ENCODE results near the gene CSRP1. TPM values are rescaled to one million over a fixed set of nuclear protein-coding genes. Genes with fewer than 3 reads are reported as not detected.

The CSRP1 gene
- total and polyA plus RNA-seq, 2 of the 13 experiments (the other 11 are each of a cell fraction or from before 2014, with no cell fraction given), result 17.7 to 68.9 TPM

DNA sequence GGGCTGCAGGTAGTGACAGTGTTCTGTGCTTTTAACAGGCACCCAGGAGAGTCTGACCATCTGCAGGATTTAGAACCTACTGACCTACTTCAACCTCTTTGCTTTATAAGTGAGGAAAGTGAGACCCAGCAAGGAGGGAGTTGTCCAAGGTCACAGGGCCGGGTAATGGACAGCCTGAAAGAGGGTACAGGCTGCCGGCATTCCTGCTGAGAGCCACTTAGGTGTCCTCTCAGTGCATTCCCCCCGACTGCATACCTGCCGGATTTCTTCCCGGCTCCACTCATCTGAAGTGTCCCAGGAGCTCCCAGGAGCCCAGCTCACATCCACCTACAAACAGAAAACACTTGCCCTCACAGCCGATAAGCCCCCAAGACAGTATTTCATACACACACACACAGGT lies 51.8 kb downstream of the CSRP1 start:
- H3K4me2 ChIP-seq (ENCODE audit: low read depth, low read length), result no peak overlapping the region
- BruUV-seq (replicated peaks), result no TSS peak
- no peak for ATAC-seq

More for the DNA sequence above, 51.8 kb downstream of the CSRP1 start:
- Histone ChIP-seq H3K9me3 (ENCODE audit: low read length) (no peaks in the 10 kb centered on the region), H3K4me1 (ENCODE audit: insufficient read depth, low read length) (peaks cover 17% of the 10 kb centered on the region), H3K27me3 (ENCODE audit: control insufficient read depth in 1 of 2, insufficient read depth in 2 of 2, low read length in 2 of 2) (peaks cover 3 to 35% of the 10 kb centered on the region in 2 experiments; a peak in 4 of 5 replicates), H3K9ac (ENCODE audit: insufficient read depth, low read depth, low read length) (no peak overlapping the region), H3K79me2 (ENCODE audit: insufficient read depth, low read length) (no peaks in the 10 kb centered on the region), H3K27ac (ENCODE audit: extremely low read length, insufficient read depth, low read length) (no peak overlapping the region), H2AFZ (ENCODE audit: low read length) (no peak overlapping the region), H3K4me3 (replicated peaks in 1 of 3; ENCODE audit: insufficient read depth in 1 of 3, low read depth in 2 of 3, low read length in 3 of 3) (no peak overlapping the region), H4K20me1 (ENCODE audit: insufficient read depth, low read length) (no peaks in the 10 kb centered on the region), H3K36me3 (replicated peaks in 1 of 2; ENCODE audit: control insufficient read depth in 1 of 2, insufficient read depth in 2 of 2, low read length in 2 of 2) (no peaks in the 10 kb centered on the region)
- DNase-seq (ENCODE audit: low spot score) (no peak), FAIRE-seq (no peak)
- CTCF ChIA-PET (ENCODE audit: low intra/inter-chr PET ratio, low total read pairs), result no interaction called here
- in situ Hi-C loops (cut with HindIII; ENCODE audit: extremely low pct_ligation_motif_present, low pct_unique_long_range_greater_than_20kb), result no loop called here
- POLR2A ChIA-PET, result no interaction called here
- TF ChIP-seq HES4 (CRISPR knock-in tag; IDR thresholded peaks at IDR 0.05; ENCODE audit: borderline replicate concordance) (no peak), RAD51 (IDR thresholded peaks at IDR 0.05; ENCODE audit: borderline replicate concordance) (no peak), ZNF329 (CRISPR knock-in tag; IDR thresholded peaks at IDR 0.05; ENCODE audit: low read depth) (no peak), CHD4 (IDR thresholded peaks at IDR 0.05; ENCODE audit: borderline replicate concordance, low read length) (no peak), ZNF501 (CRISPR knock-in tag; IDR thresholded peaks at IDR 0.05) (no peak), ZFP37 (CRISPR knock-in tag; IDR thresholded peaks at IDR 0.05; ENCODE audit: borderline replicate concordance) (no peak), ARHGAP35 (CRISPR knock-in tag; IDR thresholded peaks at IDR 0.05; ENCODE audit: borderline replicate concordance) (no peak), CREM (IDR thresholded peaks at IDR 0.05) (no peak), CREM (CRISPR knock-in tag; IDR thresholded peaks at IDR 0.05) (no peak), THAP11 (CRISPR knock-in tag; IDR thresholded peaks at IDR 0.05) (no peak), ZIK1 (CRISPR knock-in tag; IDR thresholded peaks at IDR 0.05; ENCODE audit: borderline replicate concordance, low read depth) (no peak), RBFOX2 (IDR thresholded peaks at IDR 0.05; ENCODE audit: low read depth, low read length) (no peak), MLLT10 (CRISPR knock-in tag; IDR thresholded peaks at IDR 0.05) (no peak), NCOA2 (CRISPR knock-in tag; IDR thresholded peaks at IDR 0.05) (no peak), MAFK (conservative IDR thresholded peaks at IDR 0.05 in 1 of 2, IDR thresholded peaks at IDR 0.05 in 1 of 2; ENCODE audit: low read length in 2 of 2) (no peak)
- TF ChIP-seq, protein P1, sequence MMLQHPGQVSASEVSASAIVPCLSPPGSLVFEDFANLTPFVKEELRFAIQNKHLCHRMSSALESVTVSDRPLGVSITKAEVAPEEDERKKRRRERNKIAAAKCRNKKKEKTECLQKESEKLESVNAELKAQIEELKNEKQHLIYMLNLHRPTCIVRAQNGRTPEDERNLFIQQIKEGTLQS (CRISPR knock-in tag; IDR thresholded peaks at IDR 0.05), result no peak
- TF ChIP-seq, protein P2, sequence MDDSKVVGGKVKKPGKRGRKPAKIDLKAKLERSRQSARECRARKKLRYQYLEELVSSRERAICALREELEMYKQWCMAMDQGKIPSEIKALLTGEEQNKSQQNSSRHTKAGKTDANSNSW (CRISPR knock-in tag; IDR thresholded peaks at IDR 0.05; ENCODE audit: borderline replicate concordance), result no peak
- TF ChIP-seq, protein P3, sequence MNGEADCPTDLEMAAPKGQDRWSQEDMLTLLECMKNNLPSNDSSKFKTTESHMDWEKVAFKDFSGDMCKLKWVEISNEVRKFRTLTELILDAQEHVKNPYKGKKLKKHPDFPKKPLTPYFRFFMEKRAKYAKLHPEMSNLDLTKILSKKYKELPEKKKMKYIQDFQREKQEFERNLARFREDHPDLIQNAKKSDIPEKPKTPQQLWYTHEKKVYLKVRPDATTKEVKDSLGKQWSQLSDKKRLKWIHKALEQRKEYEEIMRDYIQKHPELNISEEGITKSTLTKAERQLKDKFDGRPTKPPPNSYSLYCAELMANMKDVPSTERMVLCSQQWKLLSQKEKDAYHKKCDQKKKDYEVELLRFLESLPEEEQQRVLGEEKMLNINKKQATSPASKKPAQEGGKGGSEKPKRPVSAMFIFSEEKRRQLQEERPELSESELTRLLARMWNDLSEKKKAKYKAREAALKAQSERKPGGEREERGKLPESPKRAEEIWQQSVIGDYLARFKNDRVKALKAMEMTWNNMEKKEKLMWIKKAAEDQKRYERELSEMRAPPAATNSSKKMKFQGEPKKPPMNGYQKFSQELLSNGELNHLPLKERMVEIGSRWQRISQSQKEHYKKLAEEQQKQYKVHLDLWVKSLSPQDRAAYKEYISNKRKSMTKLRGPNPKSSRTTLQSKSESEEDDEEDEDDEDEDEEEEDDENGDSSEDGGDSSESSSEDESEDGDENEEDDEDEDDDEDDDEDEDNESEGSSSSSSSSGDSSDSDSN (CRISPR knock-in tag; IDR thresholded peaks at IDR 0.05), result no peak
- WGBS (ENCODE audit: low lambda C conversion rate), result 19% methylated on average over 4 of the region's 6 CpGs
- intact Hi-C loops (cut with micrococcal nuclease; ENCODE audit: unreplicated experiment), result no loop called here
